SK-N-MC (cell line): ENCODE results near the gene ZBTB17.

Source experiments
- DNase-seq: peaks from one replicate; pipeline ENCODE4 v3.0.0-alpha.2; 2011; ENCODE audit warnings: low read depth, low spot score
- H3K27ac ChIP-seq: fragments of 200-600 bp; sonication (generic); 2 replicates; pipeline ENCODE4 v1.5.1; 2016; ENCODE audit warnings: mixed run types
- H3K36me3 ChIP-seq: fragments of 200-600 bp; sonication (generic); 2 replicates; pipeline ENCODE4 v1.6.1; 2017; ENCODE audit warnings: antibody characterized with exemption, low read length, mixed read lengths; ENCODE audit not compliant: insufficient read depth
- H3K4me3 ChIP-seq: fragments of 200-600 bp; sonication (generic); 2 replicates; pipeline ENCODE4 v1.5.1; 2016
- H3K9ac ChIP-seq: fragments of 200-600 bp; sonication (generic); 2 replicates; pipeline ENCODE4 v1.8.0; 2017; ENCODE audit warnings: mixed run types, mixed read lengths; ENCODE audit not compliant: insufficient read length
- H3K9me3 ChIP-seq: fragments of 200-600 bp; sonication (generic); 2 replicates; pipeline ENCODE4 v1.6.1; 2017; ENCODE audit warnings: low read depth, mild to moderate bottlenecking, antibody characterized with exemption, low read length, moderate library complexity, mixed read lengths
- EZH2 ChIP-seq: fragments of 200-600 bp; sonication (generic); IDR thresholded peaks from one replicate; pipeline ENCODE4 v1.6.1; 2017; ENCODE audit warnings: antibody characterized with exemption
- FOXP2 ChIP-seq: optimal IDR thresholded peaks from 2 replicates; pipeline ENCODE3; 2011; ENCODE audit warnings: mild to moderate bottlenecking, moderate library complexity; ENCODE audit not compliant: insufficient read depth; ENCODE audit errors: extremely low read length, control extremely low read depth
- POLR2AphosphoS5 ChIP-seq: IDR thresholded peaks from 2 replicates; pipeline ENCODE4 v1.6.1; 2012; ENCODE audit warnings: mild to moderate bottlenecking, low read depth, low read length, borderline replicate concordance

The ZBTB17 gene

GRCh38 chr1:15945011-15945831, 30.7 kb downstream of the ZBTB17 start:
- peaks cover 55% of the 10 kb centered on the region; the same call in 1 of the 2 replicates for H3K36me3 ChIP-seq

GRCh38 chr1:15944308-15945010, 31.4 kb downstream of the ZBTB17 start:
- Histone ChIP-seq H3K9me3 (no peaks in the 10 kb centered on the region), H3K9ac (no peak overlapping the region), H3K4me3 (no peak overlapping the region), H3K27ac (no peak overlapping the region), H3K36me3 (peaks cover 61% of the 10 kb centered on the region)
- TF ChIP-seq FOXP2 (no peak), EZH2 (no peak), POLR2AphosphoS5 (no peak)
- no peak for DNase-seq

More at GRCh38 chr1:15945011-15945831, 30.7 kb downstream of the ZBTB17 start:
- Histone ChIP-seq H3K9ac (no peak overlapping the region), H3K27ac (no peak overlapping the region), H3K9me3 (no peaks in the 10 kb centered on the region), H3K4me3 (no peak overlapping the region)
- TF ChIP-seq POLR2AphosphoS5 (no peak), FOXP2 (no peak), EZH2 (no peak)
- DNase-seq: no peak

DNA sequence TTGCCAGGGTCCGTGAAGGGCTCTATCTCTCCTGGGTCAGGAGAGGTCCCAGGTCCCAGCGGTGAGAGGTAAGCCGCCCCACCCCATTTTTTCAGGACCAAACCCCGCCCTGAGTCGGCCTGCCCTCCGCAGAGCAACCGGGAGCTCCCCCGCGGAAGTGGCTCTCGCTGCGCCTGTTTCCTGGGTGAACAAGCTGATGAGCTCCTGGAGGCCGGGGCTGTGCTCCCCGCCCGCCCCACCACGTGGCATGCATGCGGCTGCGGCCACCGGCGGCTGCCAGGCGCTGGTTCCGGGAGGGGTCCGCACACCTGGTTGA, 32.0 kb downstream of the ZBTB17 start:
- H3K9ac ChIP-seq: no peak overlapping the region
- TF ChIP-seq POLR2AphosphoS5 (no peak), EZH2 (no peak), FOXP2 (no peak)
- no peaks in the 10 kb centered on the region for H3K9me3 ChIP-seq
- peaks cover 66% of the 10 kb centered on the region for H3K36me3 ChIP-seq
- H3K4me3 ChIP-seq: no peak overlapping the region
- no peak overlapping the region for H3K27ac ChIP-seq
- no peak for DNase-seq

DNA sequence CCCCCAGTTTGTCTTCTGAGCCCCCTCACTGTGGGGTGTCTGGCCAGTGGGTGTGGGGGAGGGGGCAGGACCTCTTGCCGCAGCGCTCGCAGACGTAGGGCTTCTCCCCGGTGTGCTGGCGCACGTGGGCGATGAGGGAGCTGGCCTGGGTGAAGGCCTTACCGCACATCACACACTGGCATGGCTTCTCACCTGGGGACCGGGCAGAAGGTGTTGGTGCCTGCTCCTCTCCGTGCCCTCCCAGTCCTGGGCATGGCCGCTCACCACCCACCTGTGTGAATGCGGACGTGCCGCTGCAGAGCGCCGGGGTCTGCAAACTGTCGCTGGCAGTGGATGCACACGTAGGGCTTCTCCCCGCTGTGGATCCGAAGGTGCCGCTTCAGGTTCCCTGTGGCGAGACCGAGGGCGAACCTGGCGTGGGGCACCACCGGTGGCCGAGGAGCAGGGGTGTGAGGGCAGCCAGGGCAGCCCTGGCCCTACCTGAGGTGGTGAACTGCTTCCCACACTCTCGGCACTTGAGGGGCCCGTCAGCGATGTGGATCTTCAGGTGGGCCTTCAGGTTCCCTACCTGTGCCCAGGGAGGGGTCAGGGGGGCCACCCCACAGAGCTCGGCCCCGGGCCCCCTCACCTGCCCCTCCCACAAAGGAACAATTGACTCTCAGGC, 32.4 kb downstream of the ZBTB17 start:
- DNase-seq: no peak
- H3K27ac ChIP-seq: no peak overlapping the region
- peaks cover 70% of the 10 kb centered on the region for H3K36me3 ChIP-seq
- TF ChIP-seq EZH2: no peak
- TF ChIP-seq FOXP2: no peak
- TF ChIP-seq POLR2AphosphoS5: no peak
- no peak overlapping the region for H3K9ac ChIP-seq
- no peak overlapping the region for H3K4me3 ChIP-seq
- no peaks in the 10 kb centered on the region for H3K9me3 ChIP-seq

DNA sequence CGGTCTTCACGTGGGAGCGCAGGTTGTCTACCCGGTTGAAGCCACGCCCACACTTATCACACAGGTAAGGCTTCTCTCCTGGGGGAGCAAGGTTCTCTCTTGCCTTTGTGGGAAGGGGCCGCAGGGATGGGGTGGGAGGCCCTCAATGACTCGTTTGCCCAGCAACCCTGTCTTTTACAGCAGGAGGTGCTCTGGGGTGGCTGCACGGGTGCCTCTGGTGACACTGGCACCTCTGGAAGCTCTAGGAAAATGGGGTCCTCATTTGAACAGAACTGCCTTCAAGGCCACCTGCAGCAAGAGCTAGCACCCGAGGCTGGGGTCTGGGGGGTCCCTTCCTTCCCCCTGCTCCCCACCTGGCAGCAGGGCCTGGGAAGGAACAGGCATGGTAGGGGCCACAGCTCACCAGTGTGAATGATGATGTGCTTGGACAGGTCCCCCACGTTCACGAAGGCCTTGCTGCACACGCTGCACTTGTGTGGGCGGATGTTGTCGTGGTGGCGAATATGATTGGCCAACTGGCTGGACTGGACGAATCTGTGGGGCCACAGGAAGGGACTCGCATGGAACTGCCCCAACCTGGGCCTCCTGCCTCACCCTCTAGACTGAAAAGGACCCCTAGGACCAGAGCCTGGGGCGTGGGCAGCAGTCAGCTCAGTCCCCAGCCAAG, 33.1 kb downstream of the ZBTB17 start:
- Histone ChIP-seq H3K9ac (no peak overlapping the region), H3K36me3 (peaks cover 73% of the 10 kb centered on the region), H3K27ac (no peak overlapping the region), H3K9me3 (no peaks in the 10 kb centered on the region), H3K4me3 (no peak overlapping the region)
- no peak for TF ChIP-seq FOXP2
- TF ChIP-seq POLR2AphosphoS5: no peak
- no peak for TF ChIP-seq EZH2
- DNase-seq: no peak

GRCh38 chr1:15941899-15942660, 33.8 kb downstream of the ZBTB17 start:
- no peak overlapping the region for H3K27ac ChIP-seq
- H3K9me3 ChIP-seq: no peaks in the 10 kb centered on the region
- peaks cover 73% of the 10 kb centered on the region for H3K36me3 ChIP-seq
- no peak for TF ChIP-seq EZH2
- no peak overlapping the region for H3K4me3 ChIP-seq
- H3K9ac ChIP-seq: no peak overlapping the region
- DNase-seq: no peak

DNA sequence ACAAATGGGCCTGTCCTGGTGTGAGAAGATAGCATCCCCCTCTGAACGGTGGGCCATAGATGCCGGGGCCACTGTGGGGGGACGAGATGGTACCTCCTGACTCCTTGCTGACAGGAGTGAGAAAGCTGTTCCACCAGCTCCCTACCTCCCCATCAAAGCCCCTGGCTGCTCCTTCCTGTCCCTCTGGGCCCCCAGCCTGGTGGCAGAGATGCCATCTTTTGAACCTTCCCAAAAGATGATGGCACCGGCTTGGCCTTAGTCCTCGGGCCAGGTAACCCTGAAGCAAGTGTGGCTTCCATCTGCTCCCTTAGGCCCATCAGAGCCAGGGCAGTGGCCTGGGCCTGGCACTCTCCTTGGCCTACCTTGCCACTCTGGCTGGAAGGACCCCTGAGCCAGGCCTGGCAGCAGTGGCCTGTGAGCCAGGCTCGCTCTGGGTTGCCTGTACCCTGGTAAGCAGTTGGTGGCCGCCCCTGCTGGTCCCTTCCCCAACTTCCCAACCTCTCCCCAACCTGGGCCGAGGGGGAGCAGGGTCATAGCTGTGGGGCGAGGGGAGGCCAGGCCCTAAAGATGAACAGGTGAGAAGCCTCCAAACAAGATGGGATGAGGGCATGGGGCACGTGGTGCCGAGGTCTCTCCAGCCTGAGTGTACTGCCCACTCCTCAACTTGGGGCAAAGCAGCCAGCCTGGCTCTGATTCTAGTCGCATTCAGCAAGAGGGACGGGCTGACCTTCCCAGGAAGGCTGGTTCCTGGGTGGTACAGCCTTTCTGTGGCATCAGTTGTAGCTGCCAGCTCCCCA, 34.7 kb downstream of the ZBTB17 start:
- H3K9ac ChIP-seq: no peak overlapping the region
- H3K36me3 ChIP-seq: peaks cover 81% of the 10 kb centered on the region
- H3K4me3 ChIP-seq: no peak overlapping the region
- no peak for DNase-seq
- no peaks in the 10 kb centered on the region for H3K9me3 ChIP-seq
- no peak for TF ChIP-seq EZH2
- TF ChIP-seq FOXP2: no peak
- no peak for TF ChIP-seq POLR2AphosphoS5
- H3K27ac ChIP-seq: no peak overlapping the region
